ENCODE measurements around the gene LGALS7. TPM values are rescaled to one million over a fixed set of nuclear protein-coding genes. Genes with fewer than 3 reads are reported as not detected.
"Not testable (repeated sequence)": the region's sequence is repeated elsewhere in the genome, so short reads cannot be mapped to it uniquely, and the experiment has no call there.

The LGALS7 gene
- total RNA-seq, 2 donors from 2014 or later, result not detected

- H3K36me3 ChIP-seq, result no peaks in the 10 kb centered on the region
- TF ChIP-seq CTCF (IDR thresholded peaks at IDR 0.05), result no peak
- WGBS, result 46% methylated on average over 2 of the region's 2 CpGs
- H3K27me3 ChIP-seq (replicated peaks; ENCODE audit: insufficient read depth), result no peaks in the 10 kb centered on the region
- H3K4me3 ChIP-seq, result no peak overlapping the region
- no peaks in the 10 kb centered on the region for H3K4me1 ChIP-seq (replicated peaks)
- intact Hi-C loops (cut with DNase I), result no loop called here
- H3K27ac ChIP-seq, result no peak overlapping the region
- no peaks in the 10 kb centered on the region for H3K9me3 ChIP-seq
- DNase-seq (ENCODE audit: low spot score), result no peak
Observed at GRCh38 chr19:38796154-38796553, 22.8 kb upstream of the LGALS7 start.

GRCh38 chr19:38795549-38795948 lies 22.2 kb upstream of the LGALS7 start:
- intact Hi-C loops (cut with DNase I), result no loop called here
- no peak for DNase-seq (ENCODE audit: low spot score)
- WGBS, result 95% methylated on average over 4 of the region's 4 CpGs
- Histone ChIP-seq H3K9me3 (no peaks in the 10 kb centered on the region), H3K36me3 (no peaks in the 10 kb centered on the region), H3K27me3 (replicated peaks; ENCODE audit: insufficient read depth) (no peaks in the 10 kb centered on the region), H3K27ac (no peak overlapping the region), H3K4me1 (replicated peaks) (no peaks in the 10 kb centered on the region), H3K4me3 (no peak overlapping the region)
- TF ChIP-seq POLR2A (IDR thresholded peaks at IDR 0.05), result no peak
- TF ChIP-seq POLR2AphosphoS5 (IDR thresholded peaks at IDR 0.05), result no peak
- TF ChIP-seq CTCF (IDR thresholded peaks at IDR 0.05), result no peak

GRCh38 chr19:38793671-38794070 lies 20.4 kb upstream of the LGALS7 start:
- Histone ChIP-seq H3K36me3 (no peaks in the 10 kb centered on the region), H3K27me3 (replicated peaks; ENCODE audit: insufficient read depth) (no peaks in the 10 kb centered on the region), H3K9me3 (no peaks in the 10 kb centered on the region), H3K27ac (no peak overlapping the region), H3K4me3 (no peak overlapping the region), H3K4me1 (replicated peaks) (no peaks in the 10 kb centered on the region)
- 92% methylated on average over 5 of the region's 5 CpGs for WGBS
- DNase-seq (ENCODE audit: low spot score), result no peak
- intact Hi-C loops (cut with DNase I), result no loop called here
- no peak for TF ChIP-seq POLR2AphosphoS5 (IDR thresholded peaks at IDR 0.05)
- TF ChIP-seq POLR2A (IDR thresholded peaks at IDR 0.05), result no peak
- no peak for TF ChIP-seq CTCF (IDR thresholded peaks at IDR 0.05)

- 50% methylated on average over 8 of the region's 8 CpGs for WGBS
- H3K4me3 ChIP-seq, result no peak overlapping the region
- no peak for TF ChIP-seq CTCF (IDR thresholded peaks at IDR 0.05)
- no peak for TF ChIP-seq POLR2A (IDR thresholded peaks at IDR 0.05)
- TF ChIP-seq POLR2AphosphoS5 (IDR thresholded peaks at IDR 0.05), result no peak
- no peak for DNase-seq (ENCODE audit: low spot score)
- no peak overlapping the region for H3K27ac ChIP-seq
- no peaks in the 10 kb centered on the region for H3K36me3 ChIP-seq
- intact Hi-C loops (cut with DNase I), result no loop called here
- H3K4me1 ChIP-seq (replicated peaks), result no peaks in the 10 kb centered on the region
- H3K27me3 ChIP-seq (replicated peaks; ENCODE audit: insufficient read depth), result no peaks in the 10 kb centered on the region
- no peaks in the 10 kb centered on the region for H3K9me3 ChIP-seq
Observed at GRCh38 chr19:38793177-38793576, 19.9 kb upstream of the LGALS7 start.

- H3K27ac ChIP-seq, result no peak overlapping the region
- 23% methylated on average over 36 of the region's 71 CpGs for WGBS
- no peak for DNase-seq (ENCODE audit: low spot score)
- intact Hi-C loops (cut with DNase I), result no loop called here
- no peak overlapping the region for H3K4me3 ChIP-seq
- no peaks in the 10 kb centered on the region for H3K9me3 ChIP-seq
- H3K36me3 ChIP-seq, result no peaks in the 10 kb centered on the region
- H3K27me3 ChIP-seq (replicated peaks; ENCODE audit: insufficient read depth), result no peaks in the 10 kb centered on the region
- H3K4me1 ChIP-seq (replicated peaks), result no peaks in the 10 kb centered on the region
- no peak for TF ChIP-seq POLR2A (IDR thresholded peaks at IDR 0.05)
- no peak for TF ChIP-seq POLR2AphosphoS5 (IDR thresholded peaks at IDR 0.05)
- TF ChIP-seq CTCF (IDR thresholded peaks at IDR 0.05), result no peak
Observed at GRCh38 chr19:38792250-38793111, 19.2 kb upstream of the LGALS7 start.

GRCh38 chr19:38791451-38792064 lies 18.2 kb upstream of the LGALS7 start:
- H3K4me3 ChIP-seq; H3K36me3 ChIP-seq; H3K27ac ChIP-seq; H3K9me3 ChIP-seq; DNase-seq (ENCODE audit: low spot score); H3K4me1 ChIP-seq (replicated peaks); intact Hi-C loops (cut with DNase I); H3K27me3 ChIP-seq (replicated peaks; ENCODE audit: insufficient read depth): not testable (repeated sequence)
- no CpG with 5 or more reads among the region's 40 CpGs for WGBS

Measured in prostate gland (tissue), 2 donors.